GM12874 (cell line): ENCODE results near the gene TNNI3.
A peak's percentile ranks its signal among the peaks of the same experiment; 100 is the strongest.

Source experiments
- TF ChIP-seq, protein P1 (sequence below): IDR thresholded peaks from 2 replicates; pipeline ENCODE4 v1.5.1; 2011; ENCODE audit warnings: low read depth, mild to moderate bottlenecking, control low read depth, low read length, moderate library complexity; ENCODE audit not compliant: insufficient read depth

Gene TNNI3

DNA sequence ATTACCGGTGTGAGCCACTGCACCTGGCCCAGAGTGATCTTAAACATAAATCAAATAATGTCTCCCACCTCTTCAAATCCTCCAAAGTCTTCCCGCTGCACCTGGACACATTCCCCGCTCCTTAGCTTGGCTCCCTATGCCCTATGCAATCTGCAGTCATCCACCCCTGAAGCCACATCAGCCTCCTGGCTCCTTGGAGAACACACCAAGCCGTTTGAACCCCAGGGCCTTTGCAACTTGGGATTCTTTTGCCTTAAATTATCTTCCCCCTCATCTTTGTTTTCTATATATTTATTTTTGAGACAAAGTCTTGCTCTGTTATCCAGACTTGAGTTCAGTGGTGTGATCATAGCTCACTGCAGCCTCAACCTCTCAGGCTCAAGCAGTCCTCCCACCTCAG is 11.6 kb upstream of the TNNI3 start:
- TF ChIP-seq, protein P1, sequence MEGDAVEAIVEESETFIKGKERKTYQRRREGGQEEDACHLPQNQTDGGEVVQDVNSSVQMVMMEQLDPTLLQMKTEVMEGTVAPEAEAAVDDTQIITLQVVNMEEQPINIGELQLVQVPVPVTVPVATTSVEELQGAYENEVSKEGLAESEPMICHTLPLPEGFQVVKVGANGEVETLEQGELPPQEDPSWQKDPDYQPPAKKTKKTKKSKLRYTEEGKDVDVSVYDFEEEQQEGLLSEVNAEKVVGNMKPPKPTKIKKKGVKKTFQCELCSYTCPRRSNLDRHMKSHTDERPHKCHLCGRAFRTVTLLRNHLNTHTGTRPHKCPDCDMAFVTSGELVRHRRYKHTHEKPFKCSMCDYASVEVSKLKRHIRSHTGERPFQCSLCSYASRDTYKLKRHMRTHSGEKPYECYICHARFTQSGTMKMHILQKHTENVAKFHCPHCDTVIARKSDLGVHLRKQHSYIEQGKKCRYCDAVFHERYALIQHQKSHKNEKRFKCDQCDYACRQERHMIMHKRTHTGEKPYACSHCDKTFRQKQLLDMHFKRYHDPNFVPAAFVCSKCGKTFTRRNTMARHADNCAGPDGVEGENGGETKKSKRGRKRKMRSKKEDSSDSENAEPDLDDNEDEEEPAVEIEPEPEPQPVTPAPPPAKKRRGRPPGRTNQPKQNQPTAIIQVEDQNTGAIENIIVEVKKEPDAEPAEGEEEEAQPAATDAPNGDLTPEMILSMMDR: no peak

DNA sequence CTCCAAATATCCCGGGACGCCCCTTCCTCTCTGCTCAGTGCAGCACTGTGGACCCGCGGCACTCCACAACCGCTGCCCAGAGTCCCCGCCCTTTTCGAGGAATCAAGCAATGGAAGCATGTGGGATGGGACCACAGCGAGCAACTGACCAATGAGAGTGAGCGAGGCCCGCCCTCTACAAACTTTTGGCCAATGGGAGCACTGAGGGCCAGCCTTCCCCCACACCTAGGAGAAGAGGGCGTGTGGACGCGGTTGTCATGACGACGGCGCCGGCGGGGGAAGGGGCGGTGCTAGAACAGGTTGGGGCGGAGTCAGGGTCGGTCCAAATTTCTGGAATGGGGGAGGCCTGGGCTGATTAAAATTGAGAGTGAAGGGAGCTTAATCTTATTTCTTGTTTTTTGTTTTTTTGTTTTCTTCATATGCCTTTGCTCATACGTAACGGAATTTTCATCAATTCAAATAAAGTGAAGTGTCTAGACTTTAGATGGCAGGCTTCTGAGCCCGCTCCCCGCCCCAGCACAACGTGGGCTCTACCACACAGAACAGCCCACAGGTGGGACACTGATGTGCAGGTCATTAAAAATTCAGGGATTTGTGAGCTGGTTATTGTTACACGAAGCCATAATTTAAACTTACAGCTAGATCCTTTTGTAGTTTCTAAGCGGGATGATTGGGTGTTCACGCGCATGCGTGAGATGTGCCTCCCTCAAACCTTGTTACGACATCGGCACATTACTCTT is 9.2 kb upstream of the TNNI3 start, which contains the start of gene DNAAF3:
Gene DNAAF3, minus strand, starts transcription at position 84 of the 739 bp plus-strand sequence. CDS start 200 bp downstream, outside the sequence.
- TF ChIP-seq, protein P1: no peak

DNA sequence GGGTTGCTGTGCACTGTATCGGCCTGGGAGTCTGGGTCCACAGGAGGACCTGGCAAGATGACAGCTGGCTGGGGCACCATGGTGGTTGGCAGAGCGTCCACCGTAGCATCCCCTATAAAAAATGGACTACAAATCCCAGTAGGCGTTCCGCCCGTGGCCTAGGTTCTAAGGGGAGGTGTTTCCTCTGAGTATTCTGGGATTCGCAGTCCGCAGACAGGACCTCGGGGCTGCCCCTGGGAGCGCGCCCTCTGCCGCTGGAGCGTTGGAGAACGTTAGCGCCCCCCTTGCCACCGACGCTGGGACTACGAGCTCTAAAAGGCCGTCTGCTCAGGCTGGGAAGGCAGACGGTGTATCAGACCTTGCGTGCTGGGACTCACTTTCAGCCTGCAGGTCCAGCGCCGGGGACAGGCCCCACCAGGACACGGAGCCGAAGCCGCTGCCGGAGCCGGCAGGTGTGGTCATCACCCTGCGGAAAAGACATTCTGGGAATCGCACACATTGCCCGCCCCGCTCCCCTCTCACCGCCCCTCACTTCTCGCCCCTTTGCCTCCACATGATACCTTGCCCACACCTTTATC is 8.5 kb upstream of the TNNI3 start:
- TF ChIP-seq, protein P1: peak; percentile 41

DNA sequence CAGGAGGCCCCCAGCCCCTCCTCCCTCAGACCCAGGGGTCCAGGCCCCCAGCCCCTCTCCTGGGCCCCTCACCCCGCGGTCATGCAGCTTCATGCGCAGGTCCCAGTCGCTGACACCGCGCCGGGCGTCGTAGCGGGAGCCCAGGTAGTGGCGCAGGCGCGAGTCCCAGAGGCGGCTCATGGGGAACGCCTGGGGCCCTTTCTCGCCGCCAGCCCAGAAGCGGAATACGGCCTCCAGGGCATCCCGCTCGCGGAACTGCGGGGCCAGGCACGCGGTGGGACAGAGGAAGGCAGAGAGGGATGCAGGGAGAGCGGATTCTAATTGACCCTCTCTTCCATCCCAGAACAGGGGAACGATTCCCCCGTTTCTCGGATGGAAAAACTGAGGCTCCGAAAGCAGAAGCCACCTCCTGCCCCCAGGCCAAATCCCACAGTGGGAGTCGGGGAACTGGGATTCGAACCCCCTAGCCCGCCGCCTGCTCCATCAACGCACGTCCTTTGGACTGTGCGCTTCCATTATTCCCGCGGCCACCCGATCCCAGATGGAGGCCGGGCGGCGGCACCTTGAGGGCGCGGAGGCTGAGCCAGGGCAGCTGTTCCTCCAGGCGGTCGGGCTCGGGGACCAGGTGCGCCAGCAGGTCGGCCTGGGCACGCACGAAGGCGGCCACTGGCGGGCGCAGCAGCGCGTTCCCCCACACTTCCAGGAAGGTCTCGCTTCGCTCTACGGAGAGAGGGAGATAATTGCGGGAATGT is 4.2 kb upstream of the TNNI3 start:
- TF ChIP-seq, protein P1: no peak

DNA sequence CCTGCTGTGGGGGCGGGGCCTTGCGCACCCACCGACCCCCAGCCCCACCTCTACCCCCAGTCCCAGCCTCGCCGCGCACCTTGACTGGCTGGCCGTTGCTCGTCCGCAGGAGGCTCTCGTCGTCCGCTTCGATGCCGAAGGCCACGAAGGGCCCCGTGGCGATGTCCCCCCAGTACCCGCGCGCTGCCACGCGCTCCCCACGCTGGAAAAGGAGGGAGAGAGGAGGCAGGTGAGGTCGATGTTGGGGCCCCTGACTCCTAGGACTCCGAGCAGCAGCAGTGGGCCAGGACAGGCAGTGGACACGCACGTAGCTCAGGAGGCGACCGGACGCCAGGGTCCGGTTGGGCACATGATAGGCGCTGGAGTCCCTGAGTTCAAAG is 3.4 kb upstream of the TNNI3 start:
- TF ChIP-seq, protein P1: no peak

DNA sequence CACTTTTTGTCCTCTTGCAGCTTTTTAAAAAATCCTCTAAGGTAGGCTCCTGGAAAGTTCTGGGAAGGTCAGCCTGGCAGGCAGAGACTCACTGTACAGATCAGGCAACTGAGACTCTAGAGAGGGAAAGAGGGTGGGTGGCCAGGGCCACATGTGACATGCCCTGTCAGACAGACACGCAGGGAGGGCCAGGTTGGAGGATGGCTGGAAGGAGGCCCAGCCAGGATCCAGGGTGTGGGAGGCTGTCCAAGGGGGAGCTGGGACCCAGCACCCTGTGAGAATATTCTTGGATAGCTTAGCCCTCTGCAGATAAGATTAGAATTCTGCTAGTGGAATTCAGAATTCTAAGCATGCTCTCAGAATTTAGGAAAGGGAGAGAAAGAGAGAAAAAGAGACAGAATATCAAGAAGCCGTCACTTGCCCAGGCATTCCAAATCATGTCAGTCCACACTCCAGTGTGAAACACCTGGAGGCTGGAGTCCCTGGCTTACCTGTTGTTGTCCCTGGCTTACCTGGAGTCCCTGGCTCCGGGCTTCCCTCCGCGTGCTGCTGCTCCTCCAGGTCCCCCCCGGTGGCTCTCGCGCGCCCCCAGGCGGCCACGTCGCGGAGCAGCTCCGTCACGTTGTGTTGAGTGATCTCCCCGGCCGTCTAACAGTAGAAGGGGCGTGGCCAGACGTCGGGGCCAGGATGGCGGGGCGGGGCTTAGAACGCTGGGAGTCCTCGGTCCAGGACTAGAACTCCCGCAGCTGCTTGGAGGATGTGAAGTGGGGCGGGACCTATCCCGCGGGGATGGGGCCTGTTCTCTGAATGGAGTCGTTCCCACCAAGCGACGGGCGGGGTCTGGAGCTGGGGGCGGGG is 2.8 kb upstream of the TNNI3 start:
- TF ChIP-seq, protein P1: peak; percentile 96
